Memory B cell (primary cell): ENCODE measurements around the gene SPDYE4.

Experiments
- ATAC-seq: fragments of 150-1000 bp; cut with Tn5 transposase; 2 replicates; pipeline ENCODE4 v1.10.0; 2021; ENCODE audit warnings: low read depth, mild to moderate bottlenecking, moderate library complexity
- DNase-seq, 2 donors: peaks; one replicate each; pipeline ENCODE4 v3.0.0; 2022; ENCODE audit warnings: low spot score in 2 of 2
- H3K27ac Mint-ChIP-seq: one replicate; pipeline ENCODE4 v1.8.0; 2022; ENCODE audit warnings: mild to moderate bottlenecking, moderate library complexity, mixed read lengths
- H3K27me3 Mint-ChIP-seq: one replicate; pipeline ENCODE4 v1.8.0; 2022; ENCODE audit warnings: mixed read lengths
- H3K36me3 Mint-ChIP-seq: one replicate; pipeline ENCODE4 v1.8.0; 2022; ENCODE audit warnings: mild to moderate bottlenecking, mixed read lengths
- H3K4me1 Mint-ChIP-seq: one replicate; pipeline ENCODE4 v1.8.0; 2022; ENCODE audit warnings: mixed read lengths
- H3K4me3 Mint-ChIP-seq: one replicate; pipeline ENCODE4 v1.8.0; 2022; ENCODE audit warnings: mild to moderate bottlenecking, moderate library complexity, mixed read lengths
- H3K9me3 Mint-ChIP-seq: one replicate; pipeline ENCODE4 v1.8.0; 2022; ENCODE audit warnings: mixed read lengths

The SPDYE4 gene

GRCh38 chr17:8740486-8740885, 17.9 kb downstream of the SPDYE4 start:
- peak; percentile 64 for ATAC-seq
- Mint-ChIP-seq H3K36me3 (no peaks in the 10 kb centered on the region), H3K4me3 (peak overlapping the region; percentile 75), H3K9me3 (no peaks in the 10 kb centered on the region), H3K27ac (peak overlapping the region; percentile 2), H3K27me3 (peaks cover 6% of the 10 kb centered on the region), H3K4me1 (peaks cover 10% of the 10 kb centered on the region)
- peak in 1 of 2 donors; percentile 27 for DNase-seq

DNA sequence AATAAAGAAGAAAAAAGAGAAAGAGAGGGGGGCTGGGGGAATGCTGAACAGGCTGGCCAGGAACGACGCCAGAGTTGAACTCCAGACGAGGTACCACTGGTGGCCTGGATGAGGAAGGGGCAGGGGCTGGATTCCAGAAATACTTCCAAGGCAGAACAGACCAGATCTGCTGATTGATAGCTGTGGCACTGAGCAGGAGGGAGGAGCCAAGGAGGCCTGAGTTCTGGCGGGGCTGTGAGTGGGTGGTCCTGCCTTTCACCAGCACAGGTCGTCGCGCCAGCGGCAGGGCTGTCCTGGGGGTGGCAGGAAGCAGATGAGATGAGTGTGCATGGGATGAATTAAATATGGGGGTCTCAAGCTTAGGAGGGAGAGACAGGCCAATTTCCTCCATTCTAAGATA, 19.2 kb downstream of the SPDYE4 start:
- H3K4me3 Mint-ChIP-seq: peak overlapping the region; percentile 6
- H3K27ac Mint-ChIP-seq: no peak overlapping the region
- DNase-seq (no peak), ATAC-seq (no peak)
- no peaks in the 10 kb centered on the region for H3K36me3 Mint-ChIP-seq
- no peaks in the 10 kb centered on the region for H3K9me3 Mint-ChIP-seq
- peaks cover 6% of the 10 kb centered on the region for H3K27me3 Mint-ChIP-seq
- peaks cover 8% of the 10 kb centered on the region for H3K4me1 Mint-ChIP-seq

DNA sequence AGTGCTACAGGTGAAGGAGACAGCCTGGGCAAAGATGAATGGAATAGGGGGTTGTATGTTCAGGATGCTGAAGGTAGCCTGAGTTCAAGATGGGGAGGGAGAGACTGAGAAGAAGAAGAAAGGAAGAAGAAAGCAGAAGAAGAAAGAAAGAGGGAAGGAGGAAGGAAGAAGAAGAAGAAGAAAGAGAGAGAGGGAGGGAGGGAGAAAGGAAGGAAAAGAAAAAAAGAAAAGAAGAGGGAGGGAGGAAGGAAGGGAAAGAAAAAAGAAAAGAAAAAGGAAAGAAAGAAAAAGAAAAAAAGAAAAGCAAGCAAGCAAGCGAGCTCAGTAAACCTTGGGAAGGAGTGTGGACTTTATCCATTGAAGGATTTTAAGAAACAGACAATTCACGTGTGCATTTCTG, 21.6 kb downstream of the SPDYE4 start:
- Mint-ChIP-seq H3K4me3 (no peak overlapping the region), H3K4me1 (peaks cover 8% of the 10 kb centered on the region), H3K27me3 (peaks cover 6% of the 10 kb centered on the region), H3K9me3 (no peaks in the 10 kb centered on the region), H3K36me3 (no peaks in the 10 kb centered on the region), H3K27ac (no peak overlapping the region)
- DNase-seq (no peak), ATAC-seq (no peak)

GRCh38 chr17:8736362-8736761, 22.0 kb downstream of the SPDYE4 start:
- Mint-ChIP-seq H3K9me3 (no peaks in the 10 kb centered on the region), H3K4me3 (no peak overlapping the region), H3K36me3 (no peaks in the 10 kb centered on the region), H3K27me3 (peaks cover 8% of the 10 kb centered on the region), H3K4me1 (peaks cover 8% of the 10 kb centered on the region), H3K27ac (no peak overlapping the region)
- DNase-seq: no peak
- ATAC-seq: no peak

GRCh38 chr17:8735336-8735939, 22.9 kb downstream of the SPDYE4 start:
- Mint-ChIP-seq H3K27ac (no peak overlapping the region), H3K4me1 (peaks cover 5% of the 10 kb centered on the region), H3K4me3 (no peak overlapping the region)

DNA sequence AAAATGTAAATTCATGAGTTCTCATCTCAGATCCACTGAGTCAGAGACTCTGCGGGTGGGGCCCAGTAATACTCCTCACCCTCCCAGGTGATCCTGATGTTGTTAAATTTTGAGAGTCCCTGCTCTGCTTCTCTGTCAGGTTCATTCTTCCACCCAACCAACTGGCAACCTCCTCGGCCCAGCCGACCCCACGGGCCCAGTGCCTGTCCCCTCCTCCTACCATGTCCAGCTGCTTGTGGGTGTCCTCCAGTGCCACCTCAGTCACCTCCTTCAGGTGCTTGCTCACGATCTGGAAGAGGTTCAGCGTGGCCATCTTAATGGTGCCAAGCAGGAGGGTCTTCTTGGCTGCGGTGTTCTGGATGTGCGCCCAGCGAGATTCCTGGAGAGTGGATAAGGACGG, 23.5 kb downstream of the SPDYE4 start:
- Mint-ChIP-seq H3K4me3 (no peak overlapping the region), H3K4me1 (peaks cover 3% of the 10 kb centered on the region), H3K27me3 (peaks cover 17% of the 10 kb centered on the region), H3K27ac (no peak overlapping the region), H3K9me3 (no peaks in the 10 kb centered on the region), H3K36me3 (no peaks in the 10 kb centered on the region)
- DNase-seq: no peak
- no peak for ATAC-seq

More at GRCh38 chr17:8735336-8735939, 22.9 kb downstream of the SPDYE4 start:
- H3K9me3 Mint-ChIP-seq: no peaks in the 10 kb centered on the region
- H3K36me3 Mint-ChIP-seq: no peaks in the 10 kb centered on the region
- no peak for DNase-seq
- no peak for ATAC-seq
- peaks cover 14% of the 10 kb centered on the region for H3K27me3 Mint-ChIP-seq

GRCh38 chr17:8732406-8733085, 25.8 kb downstream of the SPDYE4 start:
- H3K27ac Mint-ChIP-seq: no peak overlapping the region
- ATAC-seq (no peak), DNase-seq (no peak)
- H3K9me3 Mint-ChIP-seq: no peaks in the 10 kb centered on the region
- no peak overlapping the region for H3K4me3 Mint-ChIP-seq
- H3K27me3 Mint-ChIP-seq: peaks cover 19% of the 10 kb centered on the region
- no peaks in the 10 kb centered on the region for H3K36me3 Mint-ChIP-seq
- H3K4me1 Mint-ChIP-seq: no peaks in the 10 kb centered on the region

DNA sequence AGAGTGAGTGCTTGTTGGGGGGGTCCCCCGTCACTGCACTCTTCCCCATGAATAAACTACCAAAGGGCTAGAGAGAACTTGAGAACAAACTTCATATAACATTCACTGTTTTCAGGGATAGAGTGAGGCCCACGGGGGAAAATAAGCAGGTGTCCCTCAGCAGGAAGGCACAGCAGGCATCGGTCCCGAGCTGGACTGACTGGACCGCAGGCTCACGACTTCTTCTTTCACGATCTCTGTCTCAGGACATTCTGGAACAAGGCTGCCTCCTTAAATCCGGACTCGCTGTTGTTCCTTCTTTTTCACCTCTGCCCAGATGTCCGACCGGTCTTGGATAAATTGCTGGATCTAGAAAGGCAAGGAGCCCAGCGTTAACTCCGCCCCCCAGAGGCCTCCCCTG, 28.5 kb downstream of the SPDYE4 start:
- Mint-ChIP-seq H3K36me3 (no peaks in the 10 kb centered on the region), H3K4me3 (no peak overlapping the region), H3K27me3 (peaks cover 16% of the 10 kb centered on the region), H3K4me1 (no peaks in the 10 kb centered on the region), H3K27ac (no peak overlapping the region), H3K9me3 (no peaks in the 10 kb centered on the region)
- DNase-seq (no peak), ATAC-seq (no peak)

- no peaks in the 10 kb centered on the region for H3K36me3 Mint-ChIP-seq
- no peaks in the 10 kb centered on the region for H3K4me1 Mint-ChIP-seq
- ATAC-seq (no peak), DNase-seq (no peak)
- no peak overlapping the region for H3K27ac Mint-ChIP-seq
- peaks cover 16% of the 10 kb centered on the region for H3K27me3 Mint-ChIP-seq
- H3K4me3 Mint-ChIP-seq: no peak overlapping the region
- no peaks in the 10 kb centered on the region for H3K9me3 Mint-ChIP-seq
Measured at GRCh38 chr17:8729421-8729820, 28.9 kb downstream of the SPDYE4 start.

GRCh38 chr17:8728971-8729370, 29.4 kb downstream of the SPDYE4 start:
- no peaks in the 10 kb centered on the region for H3K9me3 Mint-ChIP-seq
- H3K27ac Mint-ChIP-seq: no peak overlapping the region
- no peaks in the 10 kb centered on the region for H3K4me1 Mint-ChIP-seq
- H3K27me3 Mint-ChIP-seq: peaks cover 16% of the 10 kb centered on the region
- no peaks in the 10 kb centered on the region for H3K36me3 Mint-ChIP-seq
- H3K4me3 Mint-ChIP-seq: no peak overlapping the region
- DNase-seq: no peak
- no peak for ATAC-seq

GRCh38 chr17:8728251-8728938, 30.0 kb downstream of the SPDYE4 start:
- no peak overlapping the region for H3K4me3 Mint-ChIP-seq
- DNase-seq: no peak
- H3K9me3 Mint-ChIP-seq: no peaks in the 10 kb centered on the region
- H3K27me3 Mint-ChIP-seq: peaks cover 16% of the 10 kb centered on the region
- H3K4me1 Mint-ChIP-seq: no peaks in the 10 kb centered on the region
- H3K36me3 Mint-ChIP-seq: no peaks in the 10 kb centered on the region
- H3K27ac Mint-ChIP-seq: no peak overlapping the region
- no peak for ATAC-seq

DNA sequence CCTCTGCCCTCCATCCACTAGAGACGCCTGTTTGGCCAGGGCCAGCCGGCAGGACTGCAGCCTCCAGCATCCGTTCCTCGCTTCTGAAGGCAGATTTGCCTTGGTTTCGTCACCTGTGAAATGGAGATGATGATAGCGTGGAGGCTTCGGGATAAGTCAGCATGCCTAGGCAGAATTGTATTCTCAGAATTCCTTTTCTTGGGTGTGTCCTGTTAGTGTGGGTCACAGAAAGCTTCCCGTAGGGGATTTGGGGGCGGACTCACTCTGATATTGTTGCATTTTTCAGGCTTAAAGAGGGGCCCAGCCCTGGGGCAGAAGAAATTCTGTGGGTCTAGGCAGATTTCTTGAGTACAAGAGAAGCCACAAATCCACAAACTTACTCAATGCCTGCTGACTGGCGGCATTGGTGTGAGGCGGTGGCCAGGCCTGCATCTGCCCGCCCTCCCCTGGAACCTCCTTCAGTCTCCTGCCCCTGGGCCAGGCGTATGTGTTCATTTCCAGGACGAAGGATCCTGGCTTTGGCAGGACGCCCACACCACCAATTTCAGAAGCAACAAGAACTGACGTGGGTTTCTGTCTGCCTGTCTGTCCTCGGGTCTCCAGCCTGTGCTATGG, 31.3 kb downstream of the SPDYE4 start:
- Mint-ChIP-seq H3K4me1 (no peaks in the 10 kb centered on the region), H3K9me3 (no peaks in the 10 kb centered on the region), H3K4me3 (no peak overlapping the region), H3K27me3 (peaks cover 16% of the 10 kb centered on the region), H3K36me3 (no peaks in the 10 kb centered on the region), H3K27ac (no peak overlapping the region)
- ATAC-seq (no peak), DNase-seq (no peak)

DNA sequence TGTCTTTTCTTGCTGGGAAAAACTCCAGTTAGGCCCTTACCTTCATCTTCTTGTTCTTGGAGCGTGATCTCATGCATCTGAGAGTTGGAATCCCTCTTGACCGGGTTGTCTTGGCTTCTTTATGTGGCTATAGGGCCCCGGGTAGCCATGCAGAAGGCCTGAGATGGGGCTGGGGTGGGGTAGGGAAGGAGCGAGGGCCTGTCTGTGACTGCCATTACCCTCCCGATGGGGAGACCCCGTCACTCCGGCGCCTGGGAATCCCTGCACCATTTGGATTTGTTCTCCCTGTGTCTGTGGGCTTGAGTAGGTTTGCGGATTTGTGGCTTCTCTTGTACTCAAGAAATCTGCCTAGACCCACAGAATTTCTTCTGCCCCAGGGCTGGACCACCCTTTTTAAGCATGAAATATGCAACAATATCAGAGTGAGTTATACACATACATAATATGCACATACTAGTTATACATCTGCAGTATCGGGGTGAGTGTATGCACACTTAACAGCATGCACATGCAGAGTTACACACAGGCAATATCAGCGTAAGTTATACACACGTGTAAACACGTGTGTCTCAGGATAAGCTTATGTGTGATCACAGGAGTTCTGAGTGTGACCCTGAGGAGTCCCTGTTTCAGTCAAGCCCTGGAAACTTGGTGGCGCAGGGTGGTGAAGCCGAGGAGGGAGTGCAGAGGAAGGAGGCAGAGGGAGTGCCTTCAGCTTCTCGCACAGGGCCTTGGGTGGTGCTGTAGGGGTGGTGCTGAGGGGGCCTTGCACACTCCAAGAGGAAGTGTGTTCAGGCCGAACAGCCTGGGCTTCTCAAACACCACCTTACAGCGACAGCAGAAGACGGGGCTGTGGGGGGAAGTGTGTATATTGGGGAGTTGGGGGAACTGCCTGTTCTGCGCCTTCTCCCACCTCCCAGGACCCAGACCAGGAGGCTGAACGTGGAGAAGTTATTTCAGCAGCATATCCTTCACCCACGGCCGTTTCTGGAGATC, 32.2 kb downstream of the SPDYE4 start:
- Mint-ChIP-seq H3K27ac (no peak overlapping the region), H3K4me1 (no peaks in the 10 kb centered on the region), H3K4me3 (no peak overlapping the region), H3K9me3 (no peaks in the 10 kb centered on the region), H3K27me3 (peaks cover 17% of the 10 kb centered on the region), H3K36me3 (no peaks in the 10 kb centered on the region)
- DNase-seq (no peak), ATAC-seq (peak; percentile 35)
